LNCaP clone FGC (cell line): ENCODE results near the gene SCARB1.
"Not testable (repeated sequence)": the region's sequence is repeated elsewhere in the genome, so short reads cannot be mapped to it uniquely, and the experiment has no call there.

Experiments
- DNase-seq: peaks from one replicate; pipeline ENCODE4 v3.0.0-alpha.2; 2011; ENCODE audit warnings: low read depth
- H3K4me3 ChIP-seq: 2 replicates; pipeline ENCODE4 v1.5.1; 2011; ENCODE audit warnings: mild to moderate bottlenecking, low read depth, low read length, control low read depth
- CTCF ChIP-seq: IDR thresholded peaks from 2 replicates; pipeline ENCODE4 v1.5.1; 2012; ENCODE audit warnings: mild to moderate bottlenecking; ENCODE audit not compliant: control insufficient read depth, insufficient read depth; ENCODE audit errors: extremely low read depth

The SCARB1 gene

GRCh38 chr12:124863416-124864325 lies at the start of gene SCARB1:
TSS of gene SCARB1 (minus strand) at chr12:124863864. CDS start at chr12:124863720, 144 bp downstream.
- H3K4me3 ChIP-seq, result peak within 1 kb of the TSS; percentile 81
- peak; percentile 51 for DNase-seq
- TF ChIP-seq CTCF, result no peak

- H3K4me3 ChIP-seq, result peak overlapping the region; percentile 99
- not testable (repeated sequence) for DNase-seq
These were observed 49.0 kb upstream of the SCARB1 start for GRCh38 chr12:124912529-124913287.

- DNase-seq, result not testable (repeated sequence)
- peak overlapping the region; percentile 25 for H3K4me3 ChIP-seq
These were observed 47.9 kb upstream of the SCARB1 start for GRCh38 chr12:124911521-124911920.

- H3K4me3 ChIP-seq, result peak overlapping the region; percentile 25
- no peak for TF ChIP-seq CTCF
- DNase-seq, result no peak
These were observed 47.2 kb upstream of the SCARB1 start for GRCh38 chr12:124910561-124911478.

- no peak for DNase-seq
- no peak for TF ChIP-seq CTCF
- H3K4me3 ChIP-seq, result no peak overlapping the region
These were observed 46.3 kb upstream of the SCARB1 start for GRCh38 chr12:124909831-124910560.

- TF ChIP-seq CTCF, result peak; percentile 99
- DNase-seq, result peak; percentile 94
- no peak overlapping the region for H3K4me3 ChIP-seq
These were observed 43.1 kb upstream of the SCARB1 start for GRCh38 chr12:124906606-124907261.
